CD14-positive monocyte (primary cell): ENCODE measurements around the gene IL10RB. TPM values are rescaled to one million over a fixed set of nuclear protein-coding genes. Genes with fewer than 3 reads are reported as not detected.

Source experiments
- DNase-seq, 3 donors: peaks; one replicate each; pipeline ENCODE4 v3.0.0-alpha.2; 2011 to 2022
- H2AFZ ChIP-seq: 2 replicates; pipeline ENCODE4 v1.6.0; 2012; ENCODE audit warnings: mild to moderate bottlenecking, low read depth, low read length, inconsistent platforms; ENCODE audit not compliant: insufficient read depth, poor library complexity, severe bottlenecking
- H3K27ac ChIP-seq, 2 donors: 1 replicate in 1 of 2; 2 replicates in 1 of 2; pipeline ENCODE4 v1.5.1; 2012 to 2013; ENCODE audit warnings: low read length in 2 of 2, control low read depth in 1 of 2, inconsistent platforms in 1 of 2, low read depth in 1 of 2, mild to moderate bottlenecking in 1 of 2
- H3K27me3 ChIP-seq, 2 donors: one replicate each; pipeline versions ENCODE4 v1.6.0 to v1.6.1; 2011 to 2013; ENCODE audit warnings: low read length in 2 of 2; ENCODE audit not compliant: control insufficient read depth in 2 of 2, insufficient read depth in 2 of 2
- H3K36me3 ChIP-seq, 2 donors: replicated peaks in 1 of 2; 1 replicate in 1 of 2; 2 replicates in 1 of 2; pipeline versions ENCODE4 v1.5.1 to v1.6.1; 2012 to 2013; ENCODE audit warnings: low read length in 2 of 2, control low read depth in 1 of 2, inconsistent platforms in 1 of 2, mild to moderate bottlenecking in 1 of 2; ENCODE audit not compliant: insufficient read depth in 2 of 2, control insufficient read depth in 1 of 2
- H3K4me1 ChIP-seq, 2 donors: 1 replicate in 1 of 2; 2 replicates in 1 of 2; pipeline versions ENCODE4 v1.5.1 to v1.6.1; 2012 to 2013; ENCODE audit warnings: low read length in 2 of 2, control low read depth in 1 of 2, inconsistent platforms in 1 of 2, mild to moderate bottlenecking in 1 of 2, moderate library complexity in 1 of 2; ENCODE audit not compliant: insufficient read depth in 2 of 2, control insufficient read depth in 1 of 2
- H3K4me2 ChIP-seq: replicated peaks from 2 replicates; pipeline ENCODE3; 2012; ENCODE audit warnings: low read length, moderate library complexity, mild to moderate bottlenecking; ENCODE audit not compliant: poor library complexity, severe bottlenecking; ENCODE audit errors: extremely low read depth
- H3K4me3 ChIP-seq, 3 experiments: fragments of 200-600 bp in 1 of 3; sonication (generic) in 1 of 3; replicated peaks in 1 of 3; 1 replicate in 2 of 3; 2 replicates in 1 of 3; pipeline ENCODE4 v1.5.1; 2011 to 2013; ENCODE audit warnings: low read length in 3 of 3, mild to moderate bottlenecking in 3 of 3, control low read depth in 2 of 3, low read depth in 2 of 3, inconsistent platforms in 1 of 3, moderate library complexity in 1 of 3
- H3K79me2 ChIP-seq: 2 replicates; pipeline ENCODE4 v1.6.0; 2012; ENCODE audit warnings: mild to moderate bottlenecking, control low read depth, inconsistent platforms, low read length, moderate library complexity; ENCODE audit not compliant: insufficient read depth
- H3K9ac ChIP-seq: 2 replicates; pipeline ENCODE4 v1.6.0; 2017; ENCODE audit warnings: low read length, mild to moderate bottlenecking; ENCODE audit not compliant: insufficient read depth, poor library complexity, severe bottlenecking
- H3K9me3 ChIP-seq, 2 donors: replicated peaks in 1 of 2; 1 replicate in 1 of 2; 2 replicates in 1 of 2; pipeline versions ENCODE4 v1.5.1 to v1.6.1; 2012 to 2013; ENCODE audit warnings: low read length in 2 of 2, control low read depth in 1 of 2; ENCODE audit not compliant: control insufficient read depth in 1 of 2, insufficient read depth in 1 of 2
- H4K20me1 ChIP-seq: 2 replicates; pipeline ENCODE4 v1.6.0; 2012; ENCODE audit warnings: mild to moderate bottlenecking, low read length, control low read depth, moderate library complexity; ENCODE audit not compliant: insufficient read depth
- H3K27ac Mint-ChIP-seq, 7 donors: one replicate each; pipeline ENCODE4 v1.8.0; 2020; ENCODE audit warnings: mild to moderate bottlenecking in 7 of 7, mixed read lengths in 7 of 7, moderate library complexity in 6 of 7, inconsistent platforms in 2 of 7
- H3K27me3 Mint-ChIP-seq, 3 donors: one replicate each; pipeline ENCODE4 v1.8.0; 2021 to 2022; ENCODE audit warnings: low read depth in 3 of 3, mild to moderate bottlenecking in 3 of 3, mixed read lengths in 3 of 3, moderate library complexity in 3 of 3, inconsistent platforms in 1 of 3
- H3K36me3 Mint-ChIP-seq, 2 donors: one replicate each; pipeline ENCODE4 v1.8.0; 2020; ENCODE audit warnings: mixed read lengths in 2 of 2, inconsistent platforms in 1 of 2, mild to moderate bottlenecking in 1 of 2
- H3K4me1 Mint-ChIP-seq: one replicate; pipeline ENCODE4 v1.8.0; 2020; ENCODE audit warnings: mild to moderate bottlenecking, mixed read lengths
- H3K4me3 Mint-ChIP-seq, 2 donors: one replicate each; pipeline ENCODE4 v1.8.0; 2020; ENCODE audit warnings: mild to moderate bottlenecking in 2 of 2, mixed read lengths in 2 of 2, moderate library complexity in 1 of 2
- H3K9me3 Mint-ChIP-seq, 7 donors: one replicate each; pipeline ENCODE4 v1.8.0; 2020 to 2022; ENCODE audit warnings: mixed read lengths in 7 of 7, mild to moderate bottlenecking in 6 of 7, moderate library complexity in 6 of 7, inconsistent platforms in 2 of 7
- CTCF ChIP-seq: fragments of 200-600 bp; IDR thresholded peaks from one replicate; pipeline ENCODE4 v1.8.0; 2022; ENCODE audit warnings: antibody characterized with exemption, mild to moderate bottlenecking
- WGBS: methylation state at CpG from one replicate; pipeline ENCODE4 v1.1.5; 2013; ENCODE audit warnings: missing lambda C conversion rate; ENCODE audit not compliant: insufficient coverage; 5-methylcytosine and 5-hydroxymethylcytosine counted together
- intact Hi-C, 2 donors: fragments of 100-400 bp; cut with micrococcal nuclease; formaldehyde crosslinking; loops; one replicate each; pipeline versions ENCODE4 v1.15.0 to v1.15.1; 2023
- polyA plus RNA-seq, 3 donors: library from polyadenylated mRNA; depleted of rRNA in 1 of 3; unstranded in 2 of 3; stranded (reverse) in 1 of 3; fragments of 300-500 nt in 2 of 3; fragments of >200 nt in 1 of 3; fragmentation: Illumina TruSeq in 2 of 3; gene quantifications; 1 replicate in 2 of 3; 2 replicates in 1 of 3; pipeline ENCODE4 v1.2.3, GENCODE V29; 2012 to 2021

Gene IL10RB
- polyA plus RNA-seq, 3 donors: 79.0 to 225 (median 212) TPM

- Histone ChIP-seq H3K4me2 (peak overlapping the region; percentile 68), H3K4me1 (peaks cover 77 to 80% of the 10 kb centered on the region in 2 donors), H4K20me1 (no peaks in the 10 kb centered on the region), H2AFZ (no peak overlapping the region), H3K27ac (peak overlapping the region; percentile 94 to 95), H3K9ac (no peak overlapping the region), H3K4me3 (peak overlapping the region in 1 of 3 experiments; percentile 50), H3K79me2 (peaks cover 3% of the 10 kb centered on the region), H3K27me3 (no peaks in the 10 kb centered on the region), H3K36me3 (peaks cover 1 to 3% of the 10 kb centered on the region in 2 donors), H3K9me3 (no peaks in the 10 kb centered on the region)
- 90% methylated on average over 3 of the region's 7 CpGs for WGBS
- H3K36me3 Mint-ChIP-seq: peaks cover 5 to 18% of the 10 kb centered on the region in 2 donors
- peaks cover 79% of the 10 kb centered on the region for H3K4me1 Mint-ChIP-seq
- intact Hi-C loops: no loop called here
- peaks cover 0 to 2% (median 0%) of the 10 kb centered on the region in 7 donors for H3K9me3 Mint-ChIP-seq
- H3K27ac Mint-ChIP-seq: peak overlapping the region; percentile 94 to 99 (median 97)
- no peak for DNase-seq
- TF ChIP-seq CTCF: no peak
- H3K27me3 Mint-ChIP-seq: peaks cover 0 to 1% (median 0%) of the 10 kb centered on the region in 3 donors
- H3K4me3 Mint-ChIP-seq: no peak overlapping the region
Observed at GRCh38 chr21:33302796-33303195, 36.6 kb downstream of the IL10RB start.

- no peaks in the 10 kb centered on the region for H3K27me3 Mint-ChIP-seq
- peak overlapping the region; percentile 85 to 98 (median 97) for H3K27ac Mint-ChIP-seq
- H3K36me3 Mint-ChIP-seq: peaks cover 0 to 7% of the 10 kb centered on the region in 2 donors
- Histone ChIP-seq H3K36me3 (no peaks in the 10 kb centered on the region), H3K4me3 (no peak overlapping the region), H3K79me2 (peaks cover 3% of the 10 kb centered on the region), H4K20me1 (no peaks in the 10 kb centered on the region), H3K4me2 (peak overlapping the region; percentile 43), H3K27ac (peak overlapping the region; percentile 51 to 89), H2AFZ (peak overlapping the region; percentile 76), H3K9ac (no peak overlapping the region), H3K27me3 (no peaks in the 10 kb centered on the region), H3K4me1 (peaks cover 59 to 63% of the 10 kb centered on the region in 2 donors), H3K9me3 (no peaks in the 10 kb centered on the region)
- H3K4me3 Mint-ChIP-seq: no peak overlapping the region
- peaks cover 0 to 7% (median 4%) of the 10 kb centered on the region in 7 donors for H3K9me3 Mint-ChIP-seq
- WGBS: 100% methylated on average over 1 of the region's 4 CpGs
- intact Hi-C loops: no loop called here
- TF ChIP-seq CTCF: no peak
- H3K4me1 Mint-ChIP-seq: peaks cover 64% of the 10 kb centered on the region
- no peak for DNase-seq
Observed at GRCh38 chr21:33305344-33305671, 39.1 kb downstream of the IL10RB start.
